Kidney epithelial cell (primary cell): ENCODE measurements around the gene SHB. TPM values are rescaled to one million over a fixed set of nuclear protein-coding genes. Genes with fewer than 3 reads are reported as not detected.
"Not testable (repeated sequence)": the region's sequence is repeated elsewhere in the genome, so short reads cannot be mapped to it uniquely, and the experiment has no call there.

ENCODE experiments used
- DNase-seq: peaks from one replicate; pipeline ENCODE4 v3.0.0-alpha.2; 2010; ENCODE audit warnings: low read depth
- H3K27me3 ChIP-seq: 2 replicates; pipeline ENCODE4 v1.6.0; 2011; ENCODE audit warnings: low read length; ENCODE audit not compliant: control insufficient read depth, insufficient read depth
- H3K36me3 ChIP-seq: 2 replicates; pipeline ENCODE4 v1.5.1; 2011; ENCODE audit warnings: low read length; ENCODE audit not compliant: control insufficient read depth, insufficient read depth
- H3K4me3 ChIP-seq: 2 replicates; pipeline ENCODE4 v1.5.1; 2011; ENCODE audit warnings: low read depth, mild to moderate bottlenecking, control low read depth, low read length
- total RNA-seq: library from RNA; depleted of rRNA; stranded (reverse); fragments of >200 nt; gene quantifications from 2 replicates; pipeline ENCODE4 v1.2.3, GENCODE V29; 2015
- TF ChIP-seq, protein P1 (sequence below): IDR thresholded peaks from 2 replicates; pipeline ENCODE4 v1.5.1; 2011; ENCODE audit warnings: mild to moderate bottlenecking, moderate library complexity, low read length, control low read depth, inconsistent platforms; ENCODE audit not compliant: insufficient read depth, poor library complexity, severe bottlenecking

SHB gene
- total RNA-seq, 1 donor from 2014 or later, result 39.1 TPM

DNA sequence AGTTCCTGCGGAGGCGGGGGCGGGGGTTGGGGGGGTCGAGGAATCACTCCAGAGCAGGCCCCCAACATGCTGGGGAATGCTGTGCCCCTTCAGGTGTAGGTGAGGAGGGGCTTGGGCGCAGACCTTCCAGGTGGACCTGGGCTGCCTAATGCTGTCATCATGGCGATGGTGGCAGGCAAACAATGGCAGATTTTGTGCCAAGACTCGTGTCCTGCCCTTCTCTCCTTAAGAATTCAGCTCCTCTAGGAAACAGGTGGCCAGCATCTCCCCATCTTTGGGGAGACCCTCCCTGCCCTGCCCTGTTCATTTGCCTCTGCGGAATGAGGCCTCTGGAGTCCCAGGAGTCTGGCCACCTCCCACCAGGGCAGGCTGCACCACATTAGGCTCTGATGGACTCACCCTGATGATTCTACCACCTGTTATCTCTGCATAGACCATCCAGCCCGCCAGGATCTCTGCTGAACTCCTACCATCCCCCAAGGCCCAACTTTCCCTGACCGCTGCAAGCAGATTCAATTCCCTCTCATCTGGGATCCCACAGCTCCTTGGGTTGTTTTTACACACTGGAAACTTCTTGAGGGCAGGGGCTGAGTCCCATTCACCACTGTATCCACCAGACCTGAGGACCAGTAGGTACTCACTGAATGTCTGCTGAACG lies 154.2 kb downstream of the SHB start:
- Histone ChIP-seq H3K4me3 (no peak overlapping the region), H3K27me3 (no peaks in the 10 kb centered on the region), H3K36me3 (peaks cover 2% of the 10 kb centered on the region)
- TF ChIP-seq, protein P1, sequence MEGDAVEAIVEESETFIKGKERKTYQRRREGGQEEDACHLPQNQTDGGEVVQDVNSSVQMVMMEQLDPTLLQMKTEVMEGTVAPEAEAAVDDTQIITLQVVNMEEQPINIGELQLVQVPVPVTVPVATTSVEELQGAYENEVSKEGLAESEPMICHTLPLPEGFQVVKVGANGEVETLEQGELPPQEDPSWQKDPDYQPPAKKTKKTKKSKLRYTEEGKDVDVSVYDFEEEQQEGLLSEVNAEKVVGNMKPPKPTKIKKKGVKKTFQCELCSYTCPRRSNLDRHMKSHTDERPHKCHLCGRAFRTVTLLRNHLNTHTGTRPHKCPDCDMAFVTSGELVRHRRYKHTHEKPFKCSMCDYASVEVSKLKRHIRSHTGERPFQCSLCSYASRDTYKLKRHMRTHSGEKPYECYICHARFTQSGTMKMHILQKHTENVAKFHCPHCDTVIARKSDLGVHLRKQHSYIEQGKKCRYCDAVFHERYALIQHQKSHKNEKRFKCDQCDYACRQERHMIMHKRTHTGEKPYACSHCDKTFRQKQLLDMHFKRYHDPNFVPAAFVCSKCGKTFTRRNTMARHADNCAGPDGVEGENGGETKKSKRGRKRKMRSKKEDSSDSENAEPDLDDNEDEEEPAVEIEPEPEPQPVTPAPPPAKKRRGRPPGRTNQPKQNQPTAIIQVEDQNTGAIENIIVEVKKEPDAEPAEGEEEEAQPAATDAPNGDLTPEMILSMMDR, result no peak
- DNase-seq, result no peak

DNA sequence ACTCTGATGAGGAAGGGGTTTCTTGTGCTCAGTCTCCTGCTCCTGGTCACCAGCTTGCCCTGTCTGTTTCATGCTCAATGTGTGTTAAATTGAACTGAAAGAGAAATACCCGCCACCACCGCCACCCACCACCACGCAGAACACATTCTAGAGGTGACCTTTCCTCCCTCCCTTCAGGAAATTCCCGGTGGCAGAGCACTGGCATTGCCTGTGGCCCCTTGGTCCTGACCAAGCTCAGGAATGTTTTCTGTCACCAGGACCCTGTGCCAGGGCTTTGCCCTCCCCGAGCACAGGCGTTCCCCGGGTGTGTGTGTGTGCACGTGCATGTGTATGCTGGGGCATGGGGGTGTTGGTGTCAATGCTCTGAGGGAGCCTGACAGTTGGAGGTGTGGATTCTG lies 154.9 kb downstream of the SHB start:
- DNase-seq, result no peak
- Histone ChIP-seq H3K4me3 (no peak overlapping the region), H3K36me3 (peaks cover 2% of the 10 kb centered on the region), H3K27me3 (no peaks in the 10 kb centered on the region)
- TF ChIP-seq, protein P1, result no peak

DNA sequence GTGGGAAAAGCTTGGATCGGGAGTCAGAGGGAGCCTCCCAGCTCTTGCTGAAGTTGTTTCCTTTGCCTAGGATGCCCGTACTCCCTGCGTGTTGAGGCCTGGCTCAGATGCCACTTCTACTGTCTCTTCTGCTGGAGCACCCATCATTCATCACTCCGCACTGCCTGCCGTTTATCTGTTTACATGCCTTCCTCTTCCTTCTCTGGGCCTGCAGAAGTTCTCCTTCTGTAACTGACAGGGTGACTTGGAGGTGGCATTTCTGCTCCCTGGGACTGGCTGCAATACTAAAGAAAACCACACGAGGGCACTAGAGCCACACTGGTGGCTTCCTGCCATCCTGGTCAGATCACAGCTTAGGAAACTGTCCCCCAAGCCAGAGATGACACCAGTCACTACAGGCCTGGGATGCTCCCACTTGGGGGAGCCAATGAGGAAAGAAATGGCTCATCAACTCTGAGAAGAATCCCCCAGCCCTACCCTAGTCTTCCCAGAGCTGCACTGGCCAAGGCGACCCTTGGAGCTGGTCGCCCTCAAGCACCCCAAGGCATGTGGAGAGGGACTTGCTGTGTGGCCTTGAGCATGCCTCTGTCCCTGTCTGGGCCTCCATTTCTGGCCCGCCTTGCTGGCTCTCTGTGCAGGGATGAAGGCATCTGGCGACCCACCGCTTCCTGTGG lies 155.4 kb downstream of the SHB start:
- no peak for DNase-seq
- H3K27me3 ChIP-seq, result no peaks in the 10 kb centered on the region
- TF ChIP-seq, protein P1, result peak; percentile 98
- no peak overlapping the region for H3K4me3 ChIP-seq
- H3K36me3 ChIP-seq, result peaks cover 2% of the 10 kb centered on the region

DNA sequence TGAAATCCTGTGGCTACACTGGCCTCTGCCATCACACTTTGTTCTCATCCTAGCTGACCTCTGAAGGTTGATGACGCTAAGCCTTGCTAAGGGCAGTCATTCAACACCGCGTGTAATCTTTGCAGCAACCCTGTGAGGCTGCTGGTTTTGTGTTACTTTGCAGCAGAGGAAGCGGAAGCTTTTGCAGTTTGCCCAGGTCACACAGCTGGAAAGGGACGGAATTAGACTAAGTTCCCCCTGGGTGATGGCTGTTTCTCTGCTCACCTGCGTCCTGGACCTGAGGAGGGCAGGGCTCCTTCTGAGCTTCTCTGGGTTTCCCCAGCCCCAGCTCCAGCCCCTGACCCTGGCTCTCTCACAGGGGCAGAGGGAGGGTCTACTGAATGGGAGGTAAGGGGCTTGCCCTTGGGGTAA lies 157.8 kb downstream of the SHB start:
- H3K27me3 ChIP-seq, result no peaks in the 10 kb centered on the region
- no peaks in the 10 kb centered on the region for H3K36me3 ChIP-seq
- TF ChIP-seq, protein P1, result no peak

DNA sequence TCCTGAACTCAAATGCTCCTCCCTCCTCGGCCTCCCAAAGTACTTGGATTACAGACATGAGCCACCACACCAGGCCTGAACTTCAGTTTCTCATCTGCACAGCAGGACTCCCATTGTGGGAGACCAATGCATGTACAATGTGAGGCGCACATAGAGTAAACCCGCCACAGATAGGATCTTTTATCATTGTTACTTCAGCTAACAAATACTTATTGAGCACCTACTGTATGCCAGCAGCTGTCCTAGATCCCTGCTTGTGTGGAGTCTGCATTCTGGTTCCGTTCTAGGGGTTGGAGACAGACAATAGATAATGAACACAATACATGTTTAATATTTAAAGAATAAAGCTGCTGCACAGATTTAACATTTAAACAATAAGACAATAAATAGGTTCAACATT lies 158.8 kb downstream of the SHB start:
- Histone ChIP-seq H3K36me3 (no peaks in the 10 kb centered on the region), H3K27me3 (no peaks in the 10 kb centered on the region), H3K4me3 (no peak overlapping the region)
- DNase-seq, result no peak
- TF ChIP-seq, protein P1, result no peak

More for the DNA sequence above, 157.8 kb downstream of the SHB start:
- DNase-seq, result no peak
- H3K4me3 ChIP-seq, result no peak overlapping the region

DNA sequence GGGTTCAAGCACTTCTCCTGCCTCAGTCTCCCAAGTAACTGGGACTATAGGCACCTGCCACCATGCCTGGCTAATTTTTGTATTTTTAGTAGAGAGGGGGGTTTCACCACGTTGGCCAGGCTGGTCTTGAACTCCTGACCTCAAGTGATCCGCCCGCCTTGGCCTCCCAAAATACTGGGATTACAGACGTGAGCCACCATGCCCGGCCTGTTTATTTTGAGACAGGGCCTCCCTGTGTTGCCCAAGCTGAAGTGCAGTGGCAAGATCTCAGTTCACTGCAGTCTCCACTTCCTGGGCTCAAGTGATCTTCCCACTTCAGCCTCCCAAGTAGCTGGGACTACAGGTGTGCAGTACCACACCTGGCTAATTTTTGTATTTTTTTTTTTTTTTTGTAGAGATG lies 159.2 kb downstream of the SHB start:
- not testable (repeated sequence) for H3K4me3 ChIP-seq, DNase-seq, H3K36me3 ChIP-seq, H3K27me3 ChIP-seq
